Measurements from ENCODE around the gene PINLYP. TPM values are rescaled to one million over a fixed set of nuclear protein-coding genes. Genes with fewer than 3 reads are reported as not detected.

Gene PINLYP
- total and polyA plus RNA-seq, 9 of the 15 experiments (the other 6 are each of a cell fraction or from before 2014, with no cell fraction given), result 1.00 to 6.7 (median 2.2) TPM

- TF ChIP-seq MGA (IDR thresholded peaks at IDR 0.05) (no peak), SAFB2 (IDR thresholded peaks at IDR 0.05; ENCODE audit: borderline replicate concordance, low read depth, low read length, severe bottlenecking) (no peak), PRMT5 (CRISPR knock-in tag; IDR thresholded peaks at IDR 0.05) (no peak), BRCA1 (IDR thresholded peaks at IDR 0.05) (no peak), BRCA1 (CRISPR knock-in tag; IDR thresholded peaks at IDR 0.05) (no peak), ZNF764 (CRISPR knock-in tag; IDR thresholded peaks at IDR 0.05; ENCODE audit: low read depth) (no peak), ZNF609 (CRISPR knock-in tag; IDR thresholded peaks at IDR 0.05; ENCODE audit: borderline replicate concordance) (no peak), ATF2 (CRISPR knock-in tag; IDR thresholded peaks at IDR 0.05) (no peak)
These were observed 20.3 kb upstream of the PINLYP start (continued) for GRCh38 chr19:43555185-43555770.

All from K562 (cell line).